Glutamatergic neuron (in vitro differentiated cells): ENCODE results near the gene TBX2. TPM values are rescaled to one million over a fixed set of nuclear protein-coding genes. Genes with fewer than 3 reads are reported as not detected.

Experiments
- DNase-seq: peaks from one replicate; pipeline ENCODE4 v3.0.0; 2022
- H3K27ac Mint-ChIP-seq: one replicate; pipeline ENCODE4 v1.8.0; 2020; ENCODE audit warnings: mild to moderate bottlenecking, mixed read lengths, inconsistent platforms; ENCODE audit not compliant: unreplicated experiment
- H3K27me3 Mint-ChIP-seq: one replicate; pipeline ENCODE4 v1.8.0; 2020; ENCODE audit warnings: mild to moderate bottlenecking, moderate library complexity, mixed read lengths, inconsistent platforms; ENCODE audit not compliant: unreplicated experiment
- H3K36me3 Mint-ChIP-seq: one replicate; pipeline ENCODE4 v1.8.0; 2020; ENCODE audit warnings: mild to moderate bottlenecking, mixed read lengths, inconsistent platforms; ENCODE audit not compliant: unreplicated experiment
- H3K4me1 Mint-ChIP-seq: one replicate; pipeline ENCODE4 v1.8.0; 2020; ENCODE audit warnings: mild to moderate bottlenecking, low read depth, mixed read lengths, inconsistent platforms; ENCODE audit not compliant: unreplicated experiment
- H3K4me3 Mint-ChIP-seq: one replicate; pipeline ENCODE4 v1.8.0; 2020; ENCODE audit warnings: mild to moderate bottlenecking, mixed read lengths, inconsistent platforms; ENCODE audit not compliant: unreplicated experiment
- H3K9me3 Mint-ChIP-seq: one replicate; pipeline ENCODE4 v1.8.0; 2020; ENCODE audit warnings: mild to moderate bottlenecking, moderate library complexity, mixed read lengths, inconsistent platforms; ENCODE audit not compliant: unreplicated experiment
- total RNA-seq: library from RNA; stranded (reverse); fragmentation: NEBNext Ultra II Directional; extraction: Animal tissue kit (Norgen Biotek cat#: 25700); gene quantifications from one replicate; pipeline ENCODE4 v1.2.1, GENCODE V29; 2021; ENCODE audit not compliant: unreplicated experiment
- TF ChIP-seq, protein P1 (sequence below): fragments of 200-600 bp; sonication (generic); IDR thresholded peaks from one replicate; pipeline ENCODE4 v1.5.0; 2021; ENCODE audit not compliant: partially characterized antibody, unreplicated experiment

Gene TBX2
- total RNA-seq, 1 donor from 2014 or later: 5.4 TPM

GRCh38 chr17:61456061-61456681 lies 56.5 kb downstream of the TBX2 start:
- H3K4me3 Mint-ChIP-seq: no peak overlapping the region
- no peak for DNase-seq
- H3K4me1 Mint-ChIP-seq: peaks cover 2% of the 10 kb centered on the region
- TF ChIP-seq, protein P1, sequence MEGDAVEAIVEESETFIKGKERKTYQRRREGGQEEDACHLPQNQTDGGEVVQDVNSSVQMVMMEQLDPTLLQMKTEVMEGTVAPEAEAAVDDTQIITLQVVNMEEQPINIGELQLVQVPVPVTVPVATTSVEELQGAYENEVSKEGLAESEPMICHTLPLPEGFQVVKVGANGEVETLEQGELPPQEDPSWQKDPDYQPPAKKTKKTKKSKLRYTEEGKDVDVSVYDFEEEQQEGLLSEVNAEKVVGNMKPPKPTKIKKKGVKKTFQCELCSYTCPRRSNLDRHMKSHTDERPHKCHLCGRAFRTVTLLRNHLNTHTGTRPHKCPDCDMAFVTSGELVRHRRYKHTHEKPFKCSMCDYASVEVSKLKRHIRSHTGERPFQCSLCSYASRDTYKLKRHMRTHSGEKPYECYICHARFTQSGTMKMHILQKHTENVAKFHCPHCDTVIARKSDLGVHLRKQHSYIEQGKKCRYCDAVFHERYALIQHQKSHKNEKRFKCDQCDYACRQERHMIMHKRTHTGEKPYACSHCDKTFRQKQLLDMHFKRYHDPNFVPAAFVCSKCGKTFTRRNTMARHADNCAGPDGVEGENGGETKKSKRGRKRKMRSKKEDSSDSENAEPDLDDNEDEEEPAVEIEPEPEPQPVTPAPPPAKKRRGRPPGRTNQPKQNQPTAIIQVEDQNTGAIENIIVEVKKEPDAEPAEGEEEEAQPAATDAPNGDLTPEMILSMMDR: no peak
- H3K9me3 Mint-ChIP-seq: peaks cover 11% of the 10 kb centered on the region
- peaks cover 44% of the 10 kb centered on the region for H3K27me3 Mint-ChIP-seq
- H3K36me3 Mint-ChIP-seq: no peaks in the 10 kb centered on the region
- H3K27ac Mint-ChIP-seq: no peak overlapping the region

DNA sequence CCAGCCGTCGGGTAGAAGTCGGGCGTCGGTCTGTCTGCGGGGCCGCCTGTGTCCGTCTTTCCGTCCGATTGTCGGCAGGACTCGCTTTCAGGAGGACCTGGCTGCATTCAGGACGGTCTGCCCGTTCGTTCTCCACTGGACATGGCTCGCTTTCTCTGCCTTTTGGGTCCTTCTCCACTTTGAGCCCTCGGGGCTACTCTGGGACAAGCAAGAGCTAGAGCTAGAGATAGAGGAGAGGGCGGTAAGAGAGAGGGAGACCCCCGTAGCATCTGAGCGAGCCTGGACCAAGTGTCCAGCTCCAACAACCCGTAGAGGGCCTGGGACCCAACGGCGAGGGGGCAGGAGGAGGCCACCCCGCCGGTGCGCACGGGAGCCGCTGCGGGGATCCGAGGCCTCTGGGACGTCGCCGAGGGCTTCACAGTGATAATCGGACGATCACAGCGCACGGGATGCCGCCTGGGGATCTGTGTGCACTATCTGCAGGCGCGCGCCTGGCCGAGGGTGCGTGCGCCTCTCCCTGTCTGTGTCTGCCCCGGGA lies 57.1 kb downstream of the TBX2 start:
- Mint-ChIP-seq H3K9me3 (peaks cover 11% of the 10 kb centered on the region), H3K36me3 (no peaks in the 10 kb centered on the region), H3K27me3 (peaks cover 46% of the 10 kb centered on the region), H3K4me3 (peak overlapping the region; percentile 79), H3K4me1 (peaks cover 4% of the 10 kb centered on the region), H3K27ac (no peak overlapping the region)
- no peak for DNase-seq
- TF ChIP-seq, protein P1: no peak

DNA sequence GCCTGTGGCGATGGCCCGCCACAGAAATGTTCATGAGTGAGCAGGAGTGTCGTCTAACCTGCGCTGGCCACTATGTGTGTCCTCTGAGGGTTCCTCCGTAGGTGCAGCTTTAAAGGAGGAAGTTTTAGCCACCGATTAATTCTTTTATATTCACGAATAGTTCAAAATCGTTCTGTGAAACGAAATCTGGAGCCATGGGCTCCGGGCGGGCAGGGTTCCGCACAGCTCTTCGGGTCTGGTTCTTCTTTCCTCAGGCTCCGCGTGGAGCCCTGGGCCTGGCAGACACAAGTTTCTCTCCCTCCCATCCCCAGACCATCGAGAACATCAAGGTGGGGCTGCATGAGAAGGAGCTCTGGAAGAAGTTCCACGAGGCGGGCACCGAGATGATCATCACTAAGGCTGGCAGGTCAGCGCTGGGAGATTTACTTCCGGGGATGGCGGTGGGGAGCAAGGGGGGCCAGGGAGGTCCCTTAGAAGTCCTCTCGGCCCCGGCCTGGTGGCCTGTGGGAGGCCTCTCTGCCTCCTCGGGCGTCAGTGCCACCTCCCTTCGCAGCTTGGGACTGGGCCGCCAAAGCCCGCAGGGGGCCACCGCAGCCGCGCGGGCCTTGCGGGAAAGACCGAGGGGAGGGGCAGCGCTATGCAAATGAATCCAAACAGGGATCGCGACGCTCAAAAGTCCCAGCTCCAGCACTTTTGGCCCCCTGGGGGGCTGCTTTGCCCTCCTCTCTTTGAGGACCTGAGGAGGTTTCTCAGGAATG lies 57.8 kb downstream of the TBX2 start:
- H3K4me3 Mint-ChIP-seq: peak overlapping the region; percentile 79
- H3K36me3 Mint-ChIP-seq: no peaks in the 10 kb centered on the region
- peaks cover 6% of the 10 kb centered on the region for H3K4me1 Mint-ChIP-seq
- H3K27me3 Mint-ChIP-seq: peaks cover 48% of the 10 kb centered on the region
- H3K27ac Mint-ChIP-seq: no peak overlapping the region
- DNase-seq: no peak
- H3K9me3 Mint-ChIP-seq: peaks cover 11% of the 10 kb centered on the region
- TF ChIP-seq, protein P1: no peak

DNA sequence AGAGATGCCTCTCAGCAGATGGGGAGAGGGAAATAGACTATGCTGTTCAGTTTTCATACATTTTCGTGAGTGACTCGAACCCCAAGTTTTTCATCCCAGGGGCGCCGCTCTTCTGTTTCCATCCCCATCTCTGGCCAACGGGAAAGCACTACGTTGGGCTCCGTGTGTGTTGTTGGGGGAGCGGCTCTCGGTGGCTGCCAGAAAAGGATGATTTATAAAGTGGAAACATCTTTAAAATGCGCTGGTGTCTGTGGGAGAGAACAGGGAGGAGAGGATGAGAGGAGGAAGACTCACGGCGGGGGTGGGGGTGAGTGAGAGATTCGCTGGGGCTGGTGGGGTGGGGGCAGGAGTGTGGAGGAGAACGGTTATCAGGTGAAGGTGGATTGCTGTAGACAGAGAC lies 58.4 kb downstream of the TBX2 start:
- Mint-ChIP-seq H3K27me3 (peaks cover 46% of the 10 kb centered on the region), H3K4me1 (peaks cover 9% of the 10 kb centered on the region), H3K36me3 (no peaks in the 10 kb centered on the region), H3K27ac (no peak overlapping the region), H3K4me3 (peak overlapping the region; percentile 64), H3K9me3 (peaks cover 11% of the 10 kb centered on the region)
- no peak for DNase-seq
- TF ChIP-seq, protein P1: no peak
